Astrocyte (in vitro differentiated cells and primary cell): ENCODE results near the gene WNT9B.

ENCODE experiments used
- CTCF ChIP-seq: IDR thresholded peaks from 2 replicates; pipeline ENCODE4 v1.5.1; 2011; ENCODE audit warnings: low read depth, mild to moderate bottlenecking, inconsistent platforms, low read length, moderate library complexity; ENCODE audit not compliant: insufficient read depth
- EZH2 ChIP-seq: IDR thresholded peaks from 2 replicates; pipeline ENCODE4 v1.6.1; 2012; ENCODE audit warnings: mild to moderate bottlenecking, low read length, inconsistent platforms; ENCODE audit not compliant: insufficient read depth

- no peak for TF ChIP-seq CTCF
- TF ChIP-seq EZH2 = no peak
These were observed 29.6 kb downstream of the WNT9B start for GRCh38 chr17:46881015-46881414.
